ES-I3 (cell line): ENCODE results near the gene TMEM187.

Experiments
- H3K36me3 ChIP-seq: 2 replicates; pipeline ENCODE4 v1.6.1; 2013; ENCODE audit warnings: mild to moderate bottlenecking, low read length, control low read depth, moderate library complexity; ENCODE audit not compliant: insufficient read depth
- H3K4me1 ChIP-seq: 2 replicates; pipeline ENCODE4 v1.6.1; 2013; ENCODE audit warnings: mild to moderate bottlenecking, control low read depth, low read length; ENCODE audit not compliant: insufficient read depth
- H3K9ac ChIP-seq: 2 replicates; pipeline ENCODE4 v1.6.1; 2013; ENCODE audit warnings: low read depth, mild to moderate bottlenecking, low read length, moderate library complexity
- H3K9me3 ChIP-seq: 2 replicates; pipeline ENCODE4 v1.6.1; 2013; ENCODE audit warnings: mild to moderate bottlenecking, low read length, moderate library complexity; ENCODE audit not compliant: control insufficient read depth, insufficient read depth

Gene TMEM187

DNA sequence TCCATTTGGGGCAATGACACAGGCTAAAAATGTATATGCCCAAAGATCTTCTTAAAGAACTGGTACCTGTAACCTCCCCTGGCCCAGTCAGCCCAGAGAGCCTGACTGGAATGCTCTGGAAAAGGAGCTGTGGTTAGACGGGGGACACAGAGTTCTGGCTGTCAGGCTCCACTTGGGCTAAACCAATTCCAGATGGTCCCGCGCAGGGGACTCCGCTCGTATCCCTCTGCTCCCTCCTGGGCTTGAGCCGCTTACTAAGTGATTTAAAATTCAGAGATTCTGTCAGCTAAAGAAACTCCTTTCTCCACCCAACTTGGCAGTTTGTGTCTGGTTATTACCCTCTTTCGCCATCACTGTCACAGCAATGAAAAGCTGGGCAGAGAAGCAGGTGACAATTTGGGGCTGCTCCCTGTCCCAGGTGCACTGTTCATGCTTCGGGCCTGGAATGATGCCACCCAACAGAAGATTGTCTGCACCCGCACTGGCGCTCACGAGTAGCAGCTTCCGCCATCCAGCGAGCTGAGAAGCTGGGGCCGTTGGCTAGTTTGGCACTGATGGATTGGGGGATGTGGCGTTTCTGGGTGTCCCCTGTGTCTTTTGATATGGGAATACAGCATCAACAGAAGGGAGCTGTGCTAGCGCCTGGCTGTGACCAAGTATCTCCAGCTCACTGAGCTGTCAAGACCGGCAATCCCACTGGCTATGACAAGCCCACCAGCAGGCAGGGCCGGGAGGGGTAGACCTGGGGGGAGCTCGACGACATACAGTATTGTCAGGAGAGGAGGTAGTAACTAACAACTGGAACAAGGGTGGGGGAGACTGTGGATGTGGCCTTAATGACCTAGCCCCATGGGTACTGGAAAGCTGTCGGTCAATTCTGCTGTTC is 53.8 kb downstream of the TMEM187 start:
- H3K9ac ChIP-seq: no peak overlapping the region
- H3K36me3 ChIP-seq: no peaks in the 10 kb centered on the region
- peaks cover 18% of the 10 kb centered on the region for H3K4me1 ChIP-seq
- H3K9me3 ChIP-seq: no peaks in the 10 kb centered on the region

DNA sequence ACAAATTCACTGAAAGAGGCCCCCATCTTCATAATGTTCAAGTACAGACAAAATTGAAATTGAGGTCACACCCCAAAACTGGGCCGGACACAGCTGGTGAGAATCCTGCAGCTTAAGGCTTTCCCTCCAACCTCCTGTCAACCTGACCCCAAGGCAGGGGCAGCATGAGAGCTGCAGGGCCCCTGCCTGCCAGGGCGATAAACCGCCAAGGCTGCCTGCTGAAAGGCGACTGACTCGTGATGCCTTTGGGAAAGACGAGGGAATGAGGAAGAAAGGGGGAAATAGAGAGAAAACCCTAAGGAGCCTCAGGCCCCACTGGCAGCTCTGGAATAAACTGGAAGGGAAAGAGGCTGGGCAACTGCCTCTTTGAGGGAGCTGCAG is 54.5 kb downstream of the TMEM187 start:
- Histone ChIP-seq H3K36me3 (no peaks in the 10 kb centered on the region; the same call in 1 of the 2 replicates), H3K4me1 (peaks cover 14% of the 10 kb centered on the region), H3K9ac (no peak overlapping the region), H3K9me3 (no peaks in the 10 kb centered on the region)

DNA sequence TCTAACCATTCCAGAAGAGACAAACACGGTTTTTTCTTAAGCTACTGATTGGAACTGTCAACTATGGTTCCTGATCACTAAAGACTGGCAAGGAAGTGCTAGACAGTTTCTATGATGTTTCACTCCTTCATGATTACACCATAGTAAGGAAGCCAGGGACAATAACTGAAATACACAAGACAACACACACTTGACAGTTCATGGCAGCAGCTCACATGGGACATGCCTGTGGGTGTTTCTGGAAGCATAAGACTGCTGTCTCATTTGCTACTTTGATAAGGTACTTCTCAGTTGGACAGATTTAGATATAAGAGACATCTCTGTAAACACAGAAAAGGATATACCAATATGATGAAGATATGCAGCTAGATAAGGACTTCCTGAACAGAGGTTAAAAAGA is 55.4 kb downstream of the TMEM187 start:
- H3K4me1 ChIP-seq: peaks cover 5% of the 10 kb centered on the region
- H3K36me3 ChIP-seq: no peaks in the 10 kb centered on the region; the same call in 1 of the 2 replicates
- H3K9ac ChIP-seq: no peak overlapping the region
- no peaks in the 10 kb centered on the region for H3K9me3 ChIP-seq

DNA sequence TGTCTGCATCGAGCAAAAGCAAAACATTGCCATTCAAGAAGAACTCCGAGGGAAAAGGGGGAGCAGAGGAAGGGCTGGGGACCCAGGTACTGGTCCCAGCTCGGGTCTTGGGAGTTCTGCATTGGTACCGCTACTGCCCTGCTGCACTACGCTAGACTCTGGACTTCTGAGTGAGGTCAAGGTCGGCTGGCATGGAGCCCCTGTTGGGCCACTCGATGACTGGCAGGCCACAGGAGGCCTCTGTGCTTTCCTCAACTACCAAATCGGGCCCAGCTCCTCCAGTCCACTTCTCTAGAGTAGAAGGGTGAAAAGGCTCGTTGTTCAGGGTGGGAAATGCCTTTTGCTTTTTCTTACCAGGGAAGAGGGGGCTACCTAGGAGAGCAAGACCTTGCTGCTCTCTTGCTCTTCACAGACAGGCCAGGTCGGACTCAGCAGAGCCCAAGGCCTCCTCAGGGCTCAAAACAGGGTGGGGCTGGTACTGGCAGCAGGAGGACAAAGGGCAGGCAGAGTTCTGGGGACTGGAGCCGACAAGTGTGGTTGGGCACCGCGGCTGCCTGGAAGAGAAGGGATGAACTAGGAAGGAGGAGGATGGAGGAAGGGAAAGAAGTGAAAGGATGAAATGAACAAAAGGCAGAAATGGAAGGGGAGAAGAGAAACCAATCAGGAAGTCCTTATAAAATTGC is 56.1 kb downstream of the TMEM187 start:
- Histone ChIP-seq H3K4me1 (peaks cover 9% of the 10 kb centered on the region), H3K36me3 (no peaks in the 10 kb centered on the region; the same call in 1 of the 2 replicates), H3K9me3 (no peaks in the 10 kb centered on the region), H3K9ac (no peak overlapping the region)

DNA sequence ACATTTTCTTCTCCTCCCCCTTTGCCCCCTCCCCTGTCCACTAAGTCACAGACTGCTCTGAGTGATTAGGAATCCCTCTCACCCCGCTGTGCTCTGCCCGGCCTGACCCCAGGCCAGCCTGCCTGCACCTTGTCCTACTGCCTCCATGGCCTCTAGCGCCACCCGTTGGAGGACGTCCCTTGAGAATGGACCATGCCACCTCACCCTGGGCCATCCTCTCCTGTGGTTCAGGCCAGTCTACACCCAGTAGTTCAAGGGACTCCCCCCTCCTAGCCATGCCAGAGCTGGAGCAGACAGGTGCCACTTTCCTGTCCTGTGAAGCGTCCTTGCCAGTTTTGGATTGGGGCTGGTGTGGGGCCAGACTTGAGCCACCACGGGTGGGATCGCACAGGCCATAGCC is 56.9 kb downstream of the TMEM187 start:
- H3K4me1 ChIP-seq: peaks cover 9% of the 10 kb centered on the region
- H3K9me3 ChIP-seq: no peaks in the 10 kb centered on the region
- H3K9ac ChIP-seq: no peak overlapping the region
- no peaks in the 10 kb centered on the region; the same call in 1 of the 2 replicates for H3K36me3 ChIP-seq

DNA sequence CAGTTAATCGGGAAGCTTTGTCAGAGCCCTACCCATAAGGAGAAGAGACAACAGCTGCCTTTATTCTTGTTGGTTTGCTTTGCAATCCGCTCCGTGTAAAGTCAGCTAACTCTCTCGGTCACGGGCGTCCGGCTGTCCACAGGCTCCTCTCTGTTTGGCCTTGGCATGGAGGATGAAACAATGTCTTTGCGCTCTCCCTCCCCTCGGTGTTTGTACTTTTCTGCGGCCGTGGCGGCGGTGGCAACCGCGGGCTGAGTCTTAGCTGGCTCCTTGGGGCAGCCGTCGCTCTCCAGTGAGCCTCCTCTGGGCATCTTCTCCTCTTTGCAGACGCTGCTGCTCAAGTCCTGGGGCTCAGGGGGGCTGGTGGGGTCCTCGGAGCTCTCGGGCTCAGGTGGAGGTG is 57.7 kb downstream of the TMEM187 start:
- H3K36me3 ChIP-seq: no peaks in the 10 kb centered on the region; the same call in 1 of the 2 replicates
- H3K4me1 ChIP-seq: peaks cover 7% of the 10 kb centered on the region
- H3K9me3 ChIP-seq: no peaks in the 10 kb centered on the region
- H3K9ac ChIP-seq: no peak overlapping the region

DNA sequence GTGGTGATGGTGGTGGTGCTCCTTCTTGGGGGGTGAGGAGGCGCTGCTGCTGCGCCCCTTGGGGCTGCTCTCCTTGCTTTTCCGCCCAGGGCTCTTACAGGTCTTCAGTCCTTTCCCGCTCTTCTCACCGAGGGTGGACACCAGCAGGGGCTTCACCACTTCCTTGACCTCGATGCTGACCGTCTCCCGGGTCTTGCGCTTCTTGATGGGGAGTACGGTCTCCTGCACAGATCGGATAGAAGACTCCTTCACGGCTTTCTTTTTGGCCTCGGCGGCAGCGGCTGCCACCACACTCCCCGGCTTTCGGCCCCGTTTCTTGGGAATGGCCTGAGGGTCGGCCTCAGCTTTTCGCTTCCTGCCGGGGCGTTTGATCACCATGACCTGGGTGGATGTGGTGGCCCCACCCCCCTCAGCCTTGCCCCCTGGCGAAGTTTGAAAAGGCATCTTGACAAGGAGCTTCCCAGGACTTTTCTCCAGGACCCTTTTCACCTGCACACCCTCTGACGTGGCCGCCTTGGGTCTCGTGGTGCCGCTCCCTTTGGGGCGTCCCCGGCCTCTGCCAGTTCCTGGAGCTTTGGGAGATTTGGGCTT is 58.3 kb downstream of the TMEM187 start:
- H3K36me3 ChIP-seq: no peaks in the 10 kb centered on the region; the same call in 1 of the 2 replicates
- no peaks in the 10 kb centered on the region for H3K9me3 ChIP-seq
- H3K9ac ChIP-seq: no peak overlapping the region
- H3K4me1 ChIP-seq: peaks cover 4% of the 10 kb centered on the region; the same call in 1 of the 2 replicates

DNA sequence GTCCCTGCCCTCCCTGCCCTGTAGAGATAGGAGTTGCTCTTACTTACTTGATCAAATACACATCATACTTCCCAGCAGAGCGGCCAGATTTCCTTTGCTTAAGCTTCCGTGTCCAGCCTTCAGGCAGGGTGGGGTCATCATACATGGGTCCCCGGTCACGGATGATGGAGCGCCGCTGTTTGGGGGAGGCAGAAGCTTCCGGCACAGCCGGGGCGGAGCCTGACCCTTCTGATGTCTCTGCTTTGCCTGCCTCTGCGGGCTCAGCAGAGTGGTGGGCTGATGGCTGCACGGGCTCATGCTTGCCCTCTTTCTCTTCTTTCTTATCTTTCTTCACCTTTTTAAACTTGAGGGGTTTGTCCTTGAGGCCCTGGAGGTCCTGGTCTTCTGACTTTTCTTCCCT is 59.6 kb downstream of the TMEM187 start:
- H3K4me1 ChIP-seq: peaks cover 10% of the 10 kb centered on the region
- no peaks in the 10 kb centered on the region for H3K9me3 ChIP-seq
- no peak overlapping the region for H3K9ac ChIP-seq
- no peaks in the 10 kb centered on the region; the same call in 1 of the 2 replicates for H3K36me3 ChIP-seq

DNA sequence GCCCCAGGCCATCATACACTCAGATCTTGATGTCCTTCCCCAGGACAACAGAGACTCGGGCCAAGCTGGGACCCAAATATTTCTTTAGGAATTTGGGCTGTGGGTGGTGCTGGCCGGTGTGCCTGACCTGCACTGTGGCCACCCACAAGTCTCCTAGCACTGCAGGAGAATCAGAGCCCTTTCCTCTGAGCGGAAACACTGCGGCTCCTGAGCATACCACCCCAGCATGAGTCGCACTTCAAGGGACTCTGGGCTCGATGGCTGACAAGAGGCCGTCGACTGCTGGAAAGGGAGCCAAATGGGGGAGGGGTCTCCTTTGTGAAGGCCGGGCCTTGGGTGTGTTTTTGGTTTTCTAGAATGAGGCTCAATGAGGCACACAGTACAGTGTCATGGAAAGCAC is 60.1 kb downstream of the TMEM187 start:
- H3K9ac ChIP-seq: no peak overlapping the region
- H3K4me1 ChIP-seq: peaks cover 10% of the 10 kb centered on the region
- no peaks in the 10 kb centered on the region for H3K9me3 ChIP-seq
- H3K36me3 ChIP-seq: no peaks in the 10 kb centered on the region; the same call in 1 of the 2 replicates
